Measurements from ENCODE around the gene IFT52.

IFT52 gene

DNA sequence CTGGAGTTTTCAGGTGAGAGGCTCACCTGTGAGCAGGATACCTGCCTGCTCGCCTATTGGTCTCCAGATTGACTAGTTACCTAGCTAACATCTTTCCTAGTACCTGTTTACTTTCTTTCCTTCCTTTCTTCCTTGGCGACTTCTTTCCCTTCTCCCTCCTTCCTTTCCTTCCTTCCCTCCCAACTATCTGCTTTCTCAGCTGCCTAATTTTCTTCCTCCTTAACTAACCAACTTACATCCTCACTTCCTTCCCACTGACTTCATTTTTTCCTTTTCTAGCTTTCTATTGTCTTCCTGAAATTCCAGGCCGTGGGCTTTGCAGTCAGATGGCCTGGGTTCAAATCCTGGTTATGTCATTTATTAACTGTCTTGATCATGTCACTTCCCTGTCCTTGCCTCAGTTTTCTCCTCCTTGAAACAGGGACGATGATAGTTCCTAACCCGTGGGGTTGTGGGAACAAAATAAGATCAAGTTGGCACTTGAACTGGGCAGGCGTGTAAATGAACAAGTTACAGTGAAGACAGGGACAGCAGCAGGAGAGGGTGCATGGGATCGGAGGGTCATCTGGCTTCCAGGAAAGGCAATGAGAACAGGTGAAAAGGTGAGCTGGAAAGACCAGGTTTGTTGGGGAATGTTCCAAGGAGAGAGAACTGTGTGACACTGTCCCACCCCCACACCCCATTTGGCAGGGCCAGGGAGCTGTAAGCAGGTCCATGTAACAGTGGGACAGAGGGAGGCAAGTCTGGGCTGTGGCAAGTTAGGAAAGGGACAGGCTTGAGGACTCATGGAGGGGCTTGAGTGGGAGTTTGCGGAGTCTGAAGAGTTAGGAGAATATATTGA is 31.4 kb upstream of the IFT52 start:
- no peaks in the 10 kb centered on the region for H3K4me1 ChIP-seq (ENCODE audit: control insufficient read depth, low read length)
- no peak for TF ChIP-seq EZH2phosphoT487 (IDR thresholded peaks at IDR 0.05; ENCODE audit: borderline replicate concordance, low read length)
- no peaks in the 10 kb centered on the region for H3F3A ChIP-seq (ENCODE audit: control insufficient read depth, insufficient read depth)
- no peak overlapping the region for H3K4me3 ChIP-seq (ENCODE audit: low read length)
- no peaks in the 10 kb centered on the region for H3K79me2 ChIP-seq (ENCODE audit: control insufficient read depth, low read length)
- H3K27me3 ChIP-seq (ENCODE audit: control insufficient read depth, low read length) = no peaks in the 10 kb centered on the region
- no peaks in the 10 kb centered on the region for H4K20me1 ChIP-seq (ENCODE audit: control insufficient read depth, insufficient read depth, low read depth, low read length)
- H3K4me2 ChIP-seq (ENCODE audit: low read length) = no peak overlapping the region
- H3K27ac ChIP-seq (ENCODE audit: low read depth, low read length) = no peak overlapping the region
- no peaks in the 10 kb centered on the region for H3K9me3 ChIP-seq (ENCODE audit: control insufficient read depth, insufficient read depth, low read length)
- H3K36me3 ChIP-seq (ENCODE audit: control insufficient read depth, low read length) = no peaks in the 10 kb centered on the region
- no peaks in the 10 kb centered on the region for H3K9me2 ChIP-seq (replicated peaks; ENCODE audit: control insufficient read depth, low read length)

DNA sequence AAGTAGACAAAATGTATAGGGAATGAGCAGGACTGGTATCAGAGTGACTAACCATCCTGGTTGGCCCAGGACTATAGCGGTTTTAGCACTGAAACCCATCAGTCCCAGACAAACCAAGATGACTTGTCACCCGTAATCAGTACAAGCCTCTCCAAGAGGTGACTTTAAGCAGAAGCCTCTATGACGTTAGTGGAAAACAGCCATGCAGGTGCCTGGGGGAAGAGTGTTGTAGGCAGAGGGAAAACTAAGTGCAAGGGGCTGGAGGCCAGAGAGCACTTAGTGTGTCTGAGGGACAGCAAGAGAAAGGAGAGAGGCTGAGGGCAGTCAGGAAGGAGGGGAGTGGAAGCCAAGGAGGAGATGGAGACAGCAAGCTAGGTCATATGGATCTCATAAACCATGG is 29.8 kb upstream of the IFT52 start:
- H3K27me3 ChIP-seq (ENCODE audit: control insufficient read depth, low read length) = no peaks in the 10 kb centered on the region
- H3K36me3 ChIP-seq (ENCODE audit: control insufficient read depth, low read length) = no peaks in the 10 kb centered on the region
- H3K4me2 ChIP-seq (ENCODE audit: low read length) = no peak overlapping the region
- no peaks in the 10 kb centered on the region for H4K20me1 ChIP-seq (ENCODE audit: control insufficient read depth, insufficient read depth, low read depth, low read length)
- H3K27ac ChIP-seq (ENCODE audit: low read depth, low read length) = no peak overlapping the region
- TF ChIP-seq, protein P1, sequence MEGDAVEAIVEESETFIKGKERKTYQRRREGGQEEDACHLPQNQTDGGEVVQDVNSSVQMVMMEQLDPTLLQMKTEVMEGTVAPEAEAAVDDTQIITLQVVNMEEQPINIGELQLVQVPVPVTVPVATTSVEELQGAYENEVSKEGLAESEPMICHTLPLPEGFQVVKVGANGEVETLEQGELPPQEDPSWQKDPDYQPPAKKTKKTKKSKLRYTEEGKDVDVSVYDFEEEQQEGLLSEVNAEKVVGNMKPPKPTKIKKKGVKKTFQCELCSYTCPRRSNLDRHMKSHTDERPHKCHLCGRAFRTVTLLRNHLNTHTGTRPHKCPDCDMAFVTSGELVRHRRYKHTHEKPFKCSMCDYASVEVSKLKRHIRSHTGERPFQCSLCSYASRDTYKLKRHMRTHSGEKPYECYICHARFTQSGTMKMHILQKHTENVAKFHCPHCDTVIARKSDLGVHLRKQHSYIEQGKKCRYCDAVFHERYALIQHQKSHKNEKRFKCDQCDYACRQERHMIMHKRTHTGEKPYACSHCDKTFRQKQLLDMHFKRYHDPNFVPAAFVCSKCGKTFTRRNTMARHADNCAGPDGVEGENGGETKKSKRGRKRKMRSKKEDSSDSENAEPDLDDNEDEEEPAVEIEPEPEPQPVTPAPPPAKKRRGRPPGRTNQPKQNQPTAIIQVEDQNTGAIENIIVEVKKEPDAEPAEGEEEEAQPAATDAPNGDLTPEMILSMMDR (IDR thresholded peaks at IDR 0.05; ENCODE audit: low read depth, low read length, poor library complexity, severe bottlenecking) = no peak
- TF ChIP-seq EZH2phosphoT487 (IDR thresholded peaks at IDR 0.05; ENCODE audit: borderline replicate concordance, low read length) = no peak
- H3K9me3 ChIP-seq (ENCODE audit: control insufficient read depth, insufficient read depth, low read length) = no peaks in the 10 kb centered on the region
- no peaks in the 10 kb centered on the region for H3F3A ChIP-seq (ENCODE audit: control insufficient read depth, insufficient read depth)
- no peaks in the 10 kb centered on the region for H3K9me2 ChIP-seq (replicated peaks; ENCODE audit: control insufficient read depth, low read length)
- H3K4me3 ChIP-seq (ENCODE audit: low read length) = no peak overlapping the region
- no peaks in the 10 kb centered on the region for H3K79me2 ChIP-seq (ENCODE audit: control insufficient read depth, low read length)
- no peaks in the 10 kb centered on the region for H3K4me1 ChIP-seq (ENCODE audit: control insufficient read depth, low read length)

DNA sequence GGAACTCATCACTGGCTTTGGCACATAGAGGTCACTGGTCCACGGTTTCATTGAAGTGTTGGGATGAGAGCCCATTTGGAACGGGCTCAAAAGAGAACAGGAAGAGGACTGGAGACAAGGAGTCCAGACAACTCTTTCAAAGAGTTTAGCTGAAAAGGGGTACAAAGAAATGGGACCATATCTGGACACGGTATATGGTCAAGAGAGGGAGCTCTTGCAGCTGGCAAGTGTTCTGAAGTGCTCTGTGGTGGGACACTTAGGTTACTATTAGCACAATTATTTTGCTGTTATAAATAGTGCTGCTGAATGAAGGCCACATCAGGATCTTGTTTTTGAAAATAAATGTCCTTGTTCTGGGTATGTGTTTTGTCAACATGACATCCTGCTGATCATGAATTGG is 27.3 kb upstream of the IFT52 start:
- Histone ChIP-seq H3K4me3 (ENCODE audit: low read length) (no peak overlapping the region), H3K79me2 (ENCODE audit: control insufficient read depth, low read length) (no peaks in the 10 kb centered on the region), H3K9me2 (replicated peaks; ENCODE audit: control insufficient read depth, low read length) (no peaks in the 10 kb centered on the region), H3K27me3 (ENCODE audit: control insufficient read depth, low read length) (no peaks in the 10 kb centered on the region), H3K9me3 (ENCODE audit: control insufficient read depth, insufficient read depth, low read length) (no peaks in the 10 kb centered on the region), H3K27ac (ENCODE audit: low read depth, low read length) (no peak overlapping the region), H3K4me1 (ENCODE audit: control insufficient read depth, low read length) (no peaks in the 10 kb centered on the region), H3K4me2 (ENCODE audit: low read length) (no peak overlapping the region), H4K20me1 (ENCODE audit: control insufficient read depth, insufficient read depth, low read depth, low read length) (no peaks in the 10 kb centered on the region), H3K36me3 (ENCODE audit: control insufficient read depth, low read length) (no peaks in the 10 kb centered on the region), H3F3A (ENCODE audit: control insufficient read depth, insufficient read depth) (no peaks in the 10 kb centered on the region)
- TF ChIP-seq EZH2phosphoT487 (IDR thresholded peaks at IDR 0.05; ENCODE audit: borderline replicate concordance, low read length) = no peak
- TF ChIP-seq, protein P1 (IDR thresholded peaks at IDR 0.05; ENCODE audit: low read depth, low read length, poor library complexity, severe bottlenecking) = peak; percentile 59

DNA sequence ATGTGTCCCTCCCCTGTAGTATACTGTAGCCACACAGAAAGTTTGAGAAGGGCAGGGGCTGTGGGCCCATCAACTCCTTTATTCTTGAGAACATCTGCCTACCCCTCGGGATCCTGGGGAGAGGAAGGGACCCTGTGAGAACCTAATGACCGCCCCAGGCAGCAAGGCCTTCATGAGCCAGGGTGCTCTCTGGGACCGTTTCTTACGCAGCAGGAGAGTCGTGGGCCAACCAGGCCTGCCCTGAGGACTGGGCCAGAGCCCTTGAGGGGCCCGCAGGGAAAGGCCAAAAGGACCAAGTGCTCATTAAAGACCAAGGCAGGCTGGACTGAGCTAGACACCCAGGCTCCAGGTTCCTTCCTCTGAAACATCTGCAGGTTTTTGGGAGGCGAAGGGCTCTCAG is 26.7 kb upstream of the IFT52 start:
- Histone ChIP-seq H3K9me2 (replicated peaks; ENCODE audit: control insufficient read depth, low read length) (no peaks in the 10 kb centered on the region), H4K20me1 (ENCODE audit: control insufficient read depth, insufficient read depth, low read depth, low read length) (no peaks in the 10 kb centered on the region), H3K79me2 (ENCODE audit: control insufficient read depth, low read length) (no peaks in the 10 kb centered on the region), H3K4me3 (ENCODE audit: low read length) (no peak overlapping the region), H3K27me3 (ENCODE audit: control insufficient read depth, low read length) (no peaks in the 10 kb centered on the region), H3K4me1 (ENCODE audit: control insufficient read depth, low read length) (no peaks in the 10 kb centered on the region), H3F3A (ENCODE audit: control insufficient read depth, insufficient read depth) (no peaks in the 10 kb centered on the region), H3K27ac (ENCODE audit: low read depth, low read length) (no peak overlapping the region), H3K9me3 (ENCODE audit: control insufficient read depth, insufficient read depth, low read length) (no peaks in the 10 kb centered on the region), H3K4me2 (ENCODE audit: low read length) (no peak overlapping the region), H3K36me3 (ENCODE audit: control insufficient read depth, low read length) (no peaks in the 10 kb centered on the region)
- no peak for TF ChIP-seq EZH2phosphoT487 (IDR thresholded peaks at IDR 0.05; ENCODE audit: borderline replicate concordance, low read length)
- TF ChIP-seq, protein P1 (IDR thresholded peaks at IDR 0.05; ENCODE audit: low read depth, low read length, poor library complexity, severe bottlenecking) = no peak

Measured in DOHH2 (cell line).